ENCODE measurements around the gene DDX23.
"Not testable (repeated sequence)": the region's sequence is repeated elsewhere in the genome, so short reads cannot be mapped to it uniquely, and the experiment has no call there.

Gene DDX23

GRCh38 chr12:48859607-48860006, 7.6 kb upstream of the DDX23 start:
- POLR2A ChIA-PET: no interaction called here
- TF ChIP-seq CTCF (IDR thresholded peaks at IDR 0.05; ENCODE audit: insufficient read depth, low read length, missing control alignments): no peak
- DNase-seq (ENCODE audit: low read depth, low spot score): no peak
- no peak overlapping the region for H3K4me3 ChIP-seq (ENCODE audit: low read depth, low read length)
- CTCF ChIA-PET: interaction anchor here (0.7 to 27.6 kb wide), 4 partner anchors 25 to 156 kb away, joined by 3 to 852 read pairs (median 130); no protein-coding TSS in a partner anchor

GRCh38 chr12:48858043-48858442, 6.1 kb upstream of the DDX23 start:
- ChIA-PET CTCF (interaction anchor here (0.8 to 27.6 kb wide), 8 partner anchors 10 to 156 kb away, joined by 3 to 852 read pairs (median 4); a partner anchor contains a TSS), POLR2A (interaction anchor here (0.6 kb wide), 1 partner anchor 68 kb away, joined by 3 read pairs; no protein-coding TSS in a partner anchor)
- no peak for DNase-seq (ENCODE audit: low read depth, low spot score)
- no peak for TF ChIP-seq CTCF (IDR thresholded peaks at IDR 0.05; ENCODE audit: insufficient read depth, low read length, missing control alignments)
- no peak overlapping the region for H3K4me3 ChIP-seq (ENCODE audit: low read depth, low read length)

GRCh38 chr12:48857278-48857994, 5.5 kb upstream of the DDX23 start:
- no peak for DNase-seq (ENCODE audit: low read depth, low spot score)
- no peak for TF ChIP-seq CTCF (IDR thresholded peaks at IDR 0.05; ENCODE audit: insufficient read depth, low read length, missing control alignments)
- H3K4me3 ChIP-seq (ENCODE audit: low read depth, low read length): no peak overlapping the region
- ChIA-PET POLR2A (interaction anchor here (0.6 kb wide), 1 partner anchor 68 kb away, joined by 3 read pairs; no protein-coding TSS in a partner anchor), CTCF (interaction anchor here (0.9 to 27.6 kb wide), 11 partner anchors 8 to 157 kb away, joined by 3 to 852 read pairs (median 9); partner anchors contain the start of gene RND1)

GRCh38 chr12:48856379-48856778, 4.4 kb upstream of the DDX23 start:
- CTCF ChIA-PET: interaction anchor here (0.7 to 27.6 kb wide), 12 partner anchors 9 to 132 kb away, joined by 3 to 852 read pairs (median 7); partner anchors contain the start of genes RND1 and WNT1
- no peak overlapping the region for H3K4me3 ChIP-seq (ENCODE audit: low read depth, low read length)
- TF ChIP-seq CTCF (IDR thresholded peaks at IDR 0.05; ENCODE audit: insufficient read depth, low read length, missing control alignments): no peak
- POLR2A ChIA-PET: interaction anchor here (0.6 kb wide), 1 partner anchor 16 kb away, joined by 3 read pairs; no protein-coding TSS in a partner anchor
- DNase-seq (ENCODE audit: low read depth, low spot score): no peak

- H3K4me3 ChIP-seq (ENCODE audit: low read depth, low read length); DNase-seq (ENCODE audit: low read depth, low spot score); POLR2A ChIA-PET: not testable (repeated sequence)
- CTCF ChIA-PET: interaction anchor here (1.0 to 27.6 kb wide), 13 partner anchors 8 to 140 kb away, joined by 3 to 852 read pairs (median 24); partner anchors contain the start of genes RND1 and WNT1
Observed at GRCh38 chr12:48854932-48855331, 3.0 kb upstream of the DDX23 start.

GRCh38 chr12:48854488-48854887, 2.5 kb upstream of the DDX23 start:
- no peak for DNase-seq (ENCODE audit: low read depth, low spot score)
- TF ChIP-seq CTCF (IDR thresholded peaks at IDR 0.05; ENCODE audit: insufficient read depth, low read length, missing control alignments): no peak
- no peak overlapping the region for H3K4me3 ChIP-seq (ENCODE audit: low read depth, low read length)
- POLR2A ChIA-PET: interaction anchor here (2.9 kb wide), 1 partner anchor 11 kb away, joined by 16 read pairs; the partner anchor contains the start of gene RND1
- CTCF ChIA-PET: interaction anchor here (1.0 to 27.6 kb wide), 18 partner anchors 9 to 159 kb away, joined by 3 to 852 read pairs (median 18); partner anchors contain the start of genes RND1 and WNT1
